GM12878 (cell line): ENCODE measurements around the gene DNAJC5G. TPM values are rescaled to one million over a fixed set of nuclear protein-coding genes. Genes with fewer than 3 reads are reported as not detected.

Experiments
- ATAC-seq: fragments of 200-7000 bp; cut with Tn5 transposase; 3 replicates; pipeline ENCODE4 v1.9.1; 2020; ENCODE audit warnings: mild to moderate bottlenecking, moderate library complexity
- BruUV-seq: library from RNA; stranded (reverse); fragments of 400-500 nt; replicated peaks from 2 replicates; lab custom pipeline; 2021; lab: Mats Ljungman, UMichigan
- CTCF ChIA-PET: fragments of 300-600 bp; sonication (Branson Sonifier 250); formaldehyde crosslinking; extraction: SDS; loops from one replicate; lab custom pipeline; 2021; ENCODE audit warnings: inconsistent platforms; lab: Yijun Ruan, JAX
- POLR2A ChIA-PET: fragments of 350-600 bp; formaldehyde crosslinking; extraction: SDS; loops from one replicate; lab custom pipeline; 2021; ENCODE audit warnings: inconsistent platforms; lab: Charles Lee
- RAD21 ChIA-PET: fragments of 300-600 bp; sonication (Branson Sonifier 250); formaldehyde crosslinking; loops from one replicate; lab custom pipeline; 2023; ENCODE audit warnings: antibody characterized with exemption; ENCODE audit not compliant: unreplicated experiment; lab: Charles Lee
- SMC1A ChIA-PET: fragments of 300-600 bp; sonication (Branson Sonifier 250); formaldehyde crosslinking; loops from one replicate; lab custom pipeline; 2023; ENCODE audit not compliant: unreplicated experiment, uncharacterized antibody; lab: Charles Lee
- DNase-seq: peaks from one replicate; pipeline ENCODE4 v3.0.0-alpha.2; 2011; ENCODE audit warnings: low read depth, low spot score
- FAIRE-seq: peaks from 3 replicates; lab custom pipeline; 2011; peaks lifted over from hg19 to GRCh38; lab: Jason Lieb, UNC
- H2AFZ ChIP-seq: 2 replicates; pipeline ENCODE4 v1.6.0; 2011; ENCODE audit warnings: low read depth, low read length, control low read depth; ENCODE audit not compliant: control insufficient read depth
- H3K27ac ChIP-seq: 2 replicates; pipeline ENCODE4 v1.5.1; 2011; ENCODE audit warnings: control low read depth; ENCODE audit not compliant: control insufficient read depth, insufficient read depth
- H3K27me3 ChIP-seq, 2 experiments: replicated peaks in 1 of 2; 2 replicates each; pipeline versions ENCODE4 v1.6.0 to v1.6.1; 2011; ENCODE audit warnings: low read length in 1 of 2; ENCODE audit not compliant: control insufficient read depth in 2 of 2, insufficient read depth in 2 of 2
- H3K36me3 ChIP-seq, 2 experiments: 2 replicates each; pipeline ENCODE4 v1.5.1; 2011; ENCODE audit warnings: low read length in 1 of 2; ENCODE audit not compliant: control insufficient read depth in 2 of 2, insufficient read depth in 2 of 2
- H3K4me1 ChIP-seq: 2 replicates; pipeline ENCODE4 v1.6.1; 2011; ENCODE audit warnings: mild to moderate bottlenecking, low read length, moderate library complexity, mixed read lengths; ENCODE audit not compliant: control insufficient read depth, insufficient read depth
- H3K4me2 ChIP-seq: 2 replicates; pipeline ENCODE4 v1.6.0; 2011; ENCODE audit warnings: control low read depth; ENCODE audit not compliant: control insufficient read depth, insufficient read depth
- H3K4me3 ChIP-seq: fragments of 200-600 bp; sonication (generic); 2 replicates; pipeline ENCODE4 v1.5.1; 2016
- H3K79me2 ChIP-seq: 2 replicates; pipeline ENCODE4 v1.6.0; 2011; ENCODE audit warnings: low read length; ENCODE audit not compliant: control insufficient read depth, insufficient read depth
- H3K9ac ChIP-seq: 2 replicates; pipeline ENCODE4 v1.8.0; 2011; ENCODE audit warnings: low read length, control low read depth, mixed read lengths; ENCODE audit not compliant: control insufficient read depth, insufficient read depth
- H3K9me3 ChIP-seq: replicated peaks from 3 replicates; pipeline ENCODE4 v1.5.1; 2011; ENCODE audit warnings: mild to moderate bottlenecking, low read length; ENCODE audit not compliant: control insufficient read depth, insufficient read depth
- H4K20me1 ChIP-seq: 2 replicates; pipeline ENCODE4 v1.6.0; 2011; ENCODE audit not compliant: control insufficient read depth, insufficient read depth
- CUX1 ChIP-seq: IDR thresholded peaks from 2 replicates; pipeline ENCODE4 v1.6.1; 2012; ENCODE audit warnings: improper control_type of control experiment, low read depth, low read length; ENCODE audit not compliant: insufficient replicate concordance
- EED ChIP-seq: sonication (generic); IDR thresholded peaks from 2 replicates; pipeline ENCODE4 v1.6.1; 2016; ENCODE audit warnings: antibody characterized with exemption, low read depth
- HDAC6 ChIP-seq: fragments of 200-600 bp; sonication (generic); IDR thresholded peaks from one replicate; pipeline ENCODE4 v1.8.0; 2017; ENCODE audit warnings: antibody characterized with exemption; ENCODE audit not compliant: unreplicated experiment
- PML ChIP-seq: IDR thresholded peaks from 2 replicates; pipeline ENCODE4 v1.6.1; 2012; ENCODE audit warnings: low read length, inconsistent platforms
- STAT1 ChIP-seq: fragments of 450-650 bp; conservative IDR thresholded peaks from 2 replicates; pipeline ENCODE4 v1.6.1; 2014; ENCODE audit warnings: antibody characterized with exemption, mild to moderate bottlenecking
- WGBS: methylation state at CpG from one replicate; pipeline ENCODE4 v1.1.6; 2016; ENCODE audit warnings: low lambda C conversion rate; ENCODE audit not compliant: insufficient replicate concordance, insufficient coverage; ENCODE audit errors: missing lambda C conversion rate; 5-methylcytosine and 5-hydroxymethylcytosine counted together
- in situ Hi-C: fragments of 300-500 bp; cut with MboI; formaldehyde crosslinking; loops from 9 replicates; pipeline ENCODE4 v1.14.3; 2018; ENCODE audit warnings: mixed read lengths
- intact Hi-C: fragments of 100-400 bp; cut with micrococcal nuclease; formaldehyde crosslinking; loops from one replicate; pipeline ENCODE4 v1.14.2; 2022; ENCODE audit not compliant: unreplicated experiment
- polyA plus RNA-seq, 11 experiments: library from polyadenylated mRNA; depleted of rRNA in 4 of 11; unstranded in 6 of 11; stranded (reverse) in 5 of 11; fragments of >200 nt; fragmentation: Nextera tagmentation in 4 of 11; fragmentation: Illumina TruSeq in 1 of 11; extraction: Ambion mirVana in 4 of 11; extraction: Trizol in 1 of 11; gene quantifications; 1 replicate in 1 of 11; 2 replicates in 10 of 11; pipeline versions ENCODE4 v1.2.1 to v1.2.3, GENCODE V29; 2011 to 2016; ENCODE audit warnings: inconsistent platforms in 2 of 11, missing spikeins in 2 of 11, low read depth in 1 of 11
- total RNA-seq, 4 experiments: library from RNA; depleted of rRNA in 3 of 4; stranded (reverse); fragments of >200 nt in 3 of 4; fragmentation: Illumina TruSeq in 1 of 4; extraction: Trizol in 1 of 4; gene quantifications; 2 replicates each; pipeline versions ENCODE4 v1.2.1 to v1.2.3, GENCODE V29; 2013 to 2021

Gene DNAJC5G
- total and polyA plus RNA-seq, 10 of the 15 experiments (the other 5 are each of a cell fraction or from before 2014, with no cell fraction given) = not detected

- TF ChIP-seq EED (no peak), STAT1 (no peak), CUX1 (no peak), PML (no peak), HDAC6 (no peak)
- TF ChIP-seq, all 136 proteins: peak for 0
- ATAC-seq = no peak
- Histone ChIP-seq H3K9me3 (no peaks in the 10 kb centered on the region), H3K9ac (no peak overlapping the region), H4K20me1 (no peaks in the 10 kb centered on the region), H3K36me3 (peaks cover 43 to 48% of the 10 kb centered on the region in 2 experiments), H3K4me1 (no peaks in the 10 kb centered on the region), H3K4me2 (no peak overlapping the region), H2AFZ (no peak overlapping the region), H3K79me2 (no peaks in the 10 kb centered on the region), H3K4me3 (no peak overlapping the region), H3K27ac (no peak overlapping the region), H3K27me3 (no peaks in the 10 kb centered on the region)
- ChIA-PET CTCF (interaction anchor here (1.3 kb wide), 1 partner anchor 16 kb away, joined by 3 read pairs; no protein-coding TSS in a partner anchor), RAD21 (no interaction called here), POLR2A (interaction anchor here (0.6 kb wide), 1 partner anchor 237 kb away, joined by 4 read pairs; no protein-coding TSS in a partner anchor), SMC1A (no interaction called here)
- in situ Hi-C loops = no loop called here
- 100% methylated on average over 14 of the region's 14 CpGs for WGBS
- no peak for DNase-seq
- no peak for FAIRE-seq
- intact Hi-C loops = no loop called here
- no TSS peak for BruUV-seq
These were observed 41.9 kb upstream of the DNAJC5G start for GRCh38 chr2:27233341-27233740.
